ENCODE data around the gene IL32.
"Not testable (repeated sequence)": the region's sequence is repeated elsewhere in the genome, so short reads cannot be mapped to it uniquely, and the experiment has no call there.

Gene IL32

GRCh38 chr16:3053330-3053710 lies 12.1 kb upstream of the IL32 start:
- DNase-seq, result not testable (repeated sequence)

DNA sequence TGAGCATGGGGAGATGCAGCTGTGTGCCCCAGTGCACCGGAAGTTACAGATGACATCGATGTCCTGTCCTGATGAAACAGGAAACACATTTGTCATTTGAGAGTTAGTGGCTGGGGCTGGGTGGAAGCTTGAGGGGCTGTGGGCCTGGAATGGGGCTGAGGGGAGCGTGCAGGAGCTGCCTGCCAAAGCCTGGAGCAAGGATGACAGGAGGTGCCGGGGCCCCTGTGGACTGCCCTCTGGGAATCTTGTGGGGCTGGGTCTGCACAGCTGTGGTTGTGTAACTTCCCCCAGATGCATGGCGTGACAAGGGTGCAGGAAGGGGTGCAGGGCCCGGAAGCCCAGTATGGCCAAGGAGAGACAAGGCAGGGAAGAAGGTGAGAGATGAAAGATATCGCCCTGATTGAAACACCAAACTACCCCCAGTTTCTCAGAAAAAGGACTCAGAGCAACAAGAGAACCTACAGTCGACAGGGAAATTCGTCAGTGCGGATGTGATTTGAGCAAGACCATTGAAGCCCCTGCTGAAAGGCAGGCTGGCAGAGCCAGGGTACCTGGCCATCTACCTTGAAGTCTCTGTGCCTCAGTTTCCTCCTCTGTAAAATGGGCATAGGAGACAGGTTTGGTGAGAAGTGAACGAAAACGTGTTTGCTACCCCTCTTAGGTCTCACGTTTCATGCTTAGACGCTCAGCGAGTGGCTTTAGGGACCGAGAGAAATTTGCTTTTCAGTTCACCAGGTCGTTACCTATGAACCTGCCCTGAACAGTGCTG lies 10.3 kb upstream of the IL32 start:
- DNase-seq, result peak; percentile 88 to 90

DNA sequence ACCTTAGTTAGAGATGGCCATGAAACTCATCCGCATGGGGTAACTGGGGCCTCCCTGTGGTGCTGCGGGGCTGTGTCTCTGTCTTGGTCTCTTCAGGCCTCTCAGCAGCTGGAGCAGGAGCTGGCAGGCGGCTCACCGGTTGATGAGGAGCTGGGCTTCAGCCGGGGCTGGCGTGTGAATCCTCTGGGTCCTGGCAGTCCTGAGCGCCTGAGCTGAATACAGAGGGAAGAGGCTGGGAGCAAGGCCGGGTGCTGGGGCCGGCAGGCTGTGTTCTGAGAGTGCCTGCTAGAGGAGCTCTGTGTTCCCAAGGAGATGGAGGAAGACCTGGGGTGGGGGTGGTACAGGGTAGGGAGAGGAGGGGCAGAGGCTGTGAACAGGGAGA lies 9.7 kb upstream of the IL32 start:
- not testable (repeated sequence) for DNase-seq

- no peak for DNase-seq
Measured at GRCh38 chr16:3056336-3057180, 8.9 kb upstream of the IL32 start.

- no peak for DNase-seq
Measured at GRCh38 chr16:3057181-3058138, 8.0 kb upstream of the IL32 start.

- peak in 1 of 2 experiments; percentile 16 for DNase-seq
Measured at GRCh38 chr16:3058139-3059030, 7.1 kb upstream of the IL32 start.

GRCh38 chr16:3059041-3059722 lies 6.3 kb upstream of the IL32 start:
- peak; percentile 51 to 59 for DNase-seq

- no peak for DNase-seq
Measured at GRCh38 chr16:3059723-3060242, 5.7 kb upstream of the IL32 start.

DNA sequence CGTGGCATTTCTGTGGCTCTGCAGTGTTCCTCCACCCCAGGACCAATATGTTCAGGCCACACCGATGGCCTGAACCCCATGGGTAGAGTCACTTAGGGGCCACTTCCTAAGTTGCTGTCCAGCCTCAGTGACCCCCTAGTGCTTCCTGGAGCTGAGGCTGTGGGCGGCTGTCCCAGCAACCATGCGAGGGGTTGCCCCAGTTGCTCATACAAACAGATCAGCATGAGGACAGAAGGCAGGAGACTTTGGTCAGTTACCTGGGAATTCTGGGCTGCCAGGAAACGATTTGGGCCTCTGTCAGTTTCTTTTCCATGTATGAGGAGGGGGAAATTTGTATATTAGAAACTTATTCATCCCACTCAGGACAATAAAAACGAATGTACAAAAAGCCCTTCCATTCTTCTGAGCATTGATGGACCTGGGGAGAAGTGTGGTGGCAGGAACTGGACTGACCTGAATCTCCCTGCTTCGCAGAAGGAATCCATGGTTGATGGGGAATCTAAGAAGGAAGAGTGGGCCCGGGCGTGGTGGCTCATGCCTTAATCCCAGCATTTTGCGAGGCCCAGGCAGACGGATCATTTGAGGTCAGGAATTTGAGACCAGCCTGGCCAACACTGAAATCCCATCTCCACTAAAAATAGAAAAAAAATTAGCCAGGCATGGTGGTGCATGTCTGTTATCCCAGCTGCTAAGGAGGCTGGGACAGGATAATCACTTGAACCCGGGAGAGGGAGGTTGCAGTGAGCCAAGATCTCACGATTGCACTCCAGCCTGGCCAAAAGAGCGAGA lies 4.9 kb upstream of the IL32 start:
- no peak for DNase-seq

DNA sequence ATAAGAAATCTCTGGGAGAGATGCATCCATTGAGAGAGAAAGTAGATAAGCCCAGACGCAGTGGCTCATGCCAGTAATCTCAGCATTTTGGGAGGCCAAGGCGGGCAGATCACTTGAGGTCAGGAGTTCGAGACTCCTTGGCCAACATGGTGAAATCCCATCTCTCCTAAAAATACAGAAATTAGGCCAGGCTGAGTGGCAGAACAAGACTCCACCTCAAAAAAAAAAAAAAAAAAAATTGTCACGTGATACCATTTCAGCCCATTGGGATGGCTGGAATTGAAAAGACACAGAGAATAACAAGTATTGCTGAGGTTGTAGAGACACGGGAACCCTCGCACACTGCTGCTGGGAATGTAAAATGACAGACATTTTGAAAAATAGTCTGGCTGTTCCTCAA lies 2.9 kb upstream of the IL32 start:
- DNase-seq, result no peak

- no peak for DNase-seq
Measured at GRCh38 chr16:3063625-3064386, 1.6 kb upstream of the IL32 start.

- no peak for DNase-seq
Measured at GRCh38 chr16:3065742-3066439, 451 bp downstream of the IL32 start.

DNA sequence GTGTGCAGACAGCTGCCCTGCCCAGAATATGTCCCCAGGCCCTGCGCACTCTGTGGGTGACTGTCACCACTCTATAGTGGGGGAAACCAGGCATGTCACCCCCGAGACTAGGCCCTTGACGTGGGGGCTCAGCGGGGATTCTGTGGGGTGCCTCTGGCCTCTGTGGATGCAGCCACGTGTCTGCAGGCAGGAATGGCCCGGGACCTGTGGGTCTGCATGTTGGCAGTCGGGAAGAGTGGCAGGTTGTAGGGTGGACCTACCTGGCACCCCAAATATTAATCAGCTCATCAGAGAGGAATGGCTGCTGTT lies 954 bp downstream of the IL32 start:
- DNase-seq, result no peak

DNA sequence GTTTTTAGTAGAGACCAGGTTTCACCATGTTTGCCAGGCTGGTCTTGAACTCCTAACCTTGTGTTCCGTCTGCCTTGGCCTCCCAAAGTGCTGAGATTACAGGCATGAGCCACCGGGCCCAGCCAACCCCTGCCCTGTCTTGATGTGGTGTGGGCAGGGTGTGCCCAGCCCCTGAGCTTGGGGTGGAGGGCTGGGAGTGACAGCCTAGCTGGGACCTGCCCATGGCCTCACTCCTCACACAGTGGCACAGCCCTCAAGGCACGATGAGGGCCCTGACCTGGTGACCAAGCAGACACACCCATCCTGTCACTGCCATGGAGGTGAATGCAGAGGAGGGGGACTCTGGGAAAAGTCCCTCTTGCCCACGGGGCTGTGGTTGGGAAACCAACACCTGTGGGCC lies 3.0 kb downstream of the IL32 start:
- no peak for DNase-seq

- not testable (repeated sequence) for DNase-seq
Measured at GRCh38 chr16:3069146-3069545, 3.7 kb downstream of the IL32 start.

DNA sequence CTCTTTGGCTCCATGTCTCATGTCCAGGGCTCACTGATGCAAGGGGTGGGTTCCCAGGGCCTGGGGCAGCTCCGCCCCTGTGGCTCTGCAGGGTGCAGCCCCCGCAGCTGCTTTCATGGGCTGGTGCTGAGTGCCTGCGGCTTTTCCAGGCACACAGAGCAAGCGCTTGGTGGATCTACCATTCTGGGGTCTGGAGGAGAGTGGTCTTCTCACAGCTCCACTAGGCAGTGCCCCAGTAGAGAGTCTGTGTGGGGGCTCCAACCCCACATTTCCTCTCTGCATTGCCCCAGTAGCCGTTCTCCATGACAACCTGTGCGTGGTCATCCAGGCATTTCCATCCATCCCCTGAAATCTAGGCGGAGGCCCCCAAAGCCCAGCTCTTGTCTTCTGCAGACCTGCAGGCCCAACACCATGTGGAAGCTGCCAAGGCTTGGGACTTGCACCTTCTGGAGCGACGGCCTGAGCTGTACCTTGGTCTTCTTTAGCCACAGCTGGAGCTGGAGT lies 5.2 kb downstream of the IL32 start:
- no peak for DNase-seq

GRCh38 chr16:3071655-3072054 lies 6.2 kb downstream of the IL32 start:
- DNase-seq, result no peak

DNA sequence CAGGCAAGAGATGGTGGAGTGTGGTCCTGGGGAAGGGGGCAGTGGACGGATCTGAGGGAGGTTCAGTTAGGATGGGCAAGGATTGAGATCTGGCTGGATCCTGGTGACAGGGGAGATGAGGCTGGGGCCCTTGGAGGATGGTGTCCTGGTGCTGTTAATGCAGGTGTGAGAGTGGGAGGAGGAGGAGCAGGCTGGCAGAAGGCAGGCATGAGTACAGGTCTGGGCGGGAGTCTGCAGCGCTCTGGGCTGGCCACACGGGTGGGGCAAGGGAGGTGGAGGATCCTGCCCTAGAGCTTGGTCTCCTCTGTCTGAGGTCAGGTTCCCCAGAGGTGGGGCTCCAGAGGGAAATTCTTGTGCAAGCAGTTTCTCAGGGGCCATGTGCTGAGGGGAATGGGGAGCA lies 6.7 kb downstream of the IL32 start:
- DNase-seq, result not testable (repeated sequence)
